WTC11 (cell line): ENCODE results near the gene SLC26A11. TPM values are rescaled to one million over a fixed set of nuclear protein-coding genes. Genes with fewer than 3 reads are reported as not detected.
A peak's percentile ranks its signal among the peaks of the same experiment; 100 is the strongest.

Experiments used
- CREM ChIP-seq: sonication (generic); formaldehyde crosslinking; IDR thresholded peaks from 2 replicates; pipeline ENCODE4 v1.8.1; 2022; ENCODE audit warnings: mild to moderate bottlenecking, missing genetic modification reagents, moderate library complexity
- CTCF ChIP-seq: fragments of 200-600 bp; IDR thresholded peaks from 2 replicates; pipeline ENCODE4 v1.8.0; 2022; ENCODE audit warnings: antibody characterized with exemption
- ELF4 ChIP-seq: sonication (generic); formaldehyde crosslinking; IDR thresholded peaks from 2 replicates; pipeline ENCODE4 v1.8.1; 2022; ENCODE audit warnings: low read depth, mild to moderate bottlenecking, moderate library complexity, missing genetic modification reagents
- EMX1 ChIP-seq: fragments of 250-450 bp; sonication (Bioruptor Pico); IDR thresholded peaks from 2 replicates; pipeline ENCODE4 v1.8.0; 2021; ENCODE audit warnings: mild to moderate bottlenecking
- ERG ChIP-seq: fragments of 250-450 bp; sonication (Bioruptor Pico); IDR thresholded peaks from 2 replicates; pipeline ENCODE4 v1.8.0; 2021; ENCODE audit warnings: mild to moderate bottlenecking
- ESRRA ChIP-seq: sonication (generic); formaldehyde crosslinking; IDR thresholded peaks from 2 replicates; pipeline ENCODE4 v1.8.1; 2022; ENCODE audit warnings: mild to moderate bottlenecking, missing genetic modification reagents, borderline replicate concordance
- FOXP1 ChIP-seq: sonication (generic); formaldehyde crosslinking; IDR thresholded peaks from 2 replicates; pipeline ENCODE4 v1.8.0; 2022; ENCODE audit warnings: missing genetic modification reagents, mild to moderate bottlenecking, moderate library complexity, borderline replicate concordance
- KAT7 ChIP-seq: sonication (generic); formaldehyde crosslinking; IDR thresholded peaks from 2 replicates; pipeline ENCODE4 v1.8.1; 2023; ENCODE audit warnings: missing genetic modification reagents, mild to moderate bottlenecking, borderline replicate concordance
- OVOL2 ChIP-seq: fragments of 250-450 bp; sonication (Bioruptor Pico); IDR thresholded peaks from 2 replicates; pipeline ENCODE4 v1.9.0; 2021; ENCODE audit warnings: mild to moderate bottlenecking, borderline replicate concordance
- PRDM15 ChIP-seq: sonication (generic); formaldehyde crosslinking; IDR thresholded peaks from 2 replicates; pipeline ENCODE4 v1.8.0; 2022; ENCODE audit warnings: missing genetic modification reagents
- PREB ChIP-seq: sonication (generic); formaldehyde crosslinking; IDR thresholded peaks from 2 replicates; pipeline ENCODE4 v1.8.1; 2022; ENCODE audit warnings: mild to moderate bottlenecking, missing genetic modification reagents, moderate library complexity, borderline replicate concordance
- RORB ChIP-seq: fragments of 250-450 bp; sonication (Bioruptor Pico); IDR thresholded peaks from 2 replicates; pipeline ENCODE4 v1.9.0; 2021; ENCODE audit warnings: mild to moderate bottlenecking
- SMAD4 ChIP-seq: sonication (generic); formaldehyde crosslinking; IDR thresholded peaks from 2 replicates; pipeline ENCODE4 v1.8.0; 2022; ENCODE audit warnings: mild to moderate bottlenecking, missing genetic modification reagents
- STAT6 ChIP-seq: sonication (generic); formaldehyde crosslinking; conservative IDR thresholded peaks from 2 replicates; pipeline ENCODE4 v1.8.1; 2023; ENCODE audit warnings: mild to moderate bottlenecking, low read depth, missing genetic modification reagents, moderate library complexity
- TEAD1 ChIP-seq: sonication (generic); formaldehyde crosslinking; IDR thresholded peaks from 2 replicates; pipeline ENCODE4 v1.8.0; 2022; ENCODE audit warnings: mild to moderate bottlenecking, missing genetic modification reagents
- ZBTB43 ChIP-seq: sonication (generic); formaldehyde crosslinking; IDR thresholded peaks from 2 replicates; pipeline ENCODE4 v1.8.1; 2023; ENCODE audit warnings: mild to moderate bottlenecking, missing genetic modification reagents
- ZMAT4 ChIP-seq: fragments of 250-450 bp; sonication (Bioruptor Pico); IDR thresholded peaks from 2 replicates; pipeline ENCODE4 v1.9.0; 2021; ENCODE audit warnings: mild to moderate bottlenecking
- ZNF317 ChIP-seq: sonication (generic); formaldehyde crosslinking; IDR thresholded peaks from 2 replicates; pipeline ENCODE4 v1.8.1; 2023; ENCODE audit warnings: low read depth, mild to moderate bottlenecking, moderate library complexity, missing genetic modification reagents, borderline replicate concordance
- ZNF416 ChIP-seq: fragments of 250-450 bp; sonication (Bioruptor Pico); IDR thresholded peaks from 2 replicates; pipeline ENCODE4 v1.9.0; 2021; ENCODE audit warnings: mild to moderate bottlenecking, inconsistent platforms
- total RNA-seq: library from RNA; stranded (reverse); gene quantifications from 3 replicates; pipeline ENCODE4 v1.2.3, GENCODE V29; 2021
- TF ChIP-seq, protein P1 (sequence below): sonication (generic); formaldehyde crosslinking; IDR thresholded peaks from 2 replicates; pipeline ENCODE4 v1.8.1; 2022; ENCODE audit warnings: low read depth, mild to moderate bottlenecking, moderate library complexity, missing genetic modification reagents, borderline replicate concordance
- TF ChIP-seq, protein P2 (sequence below): sonication (generic); formaldehyde crosslinking; IDR thresholded peaks from 2 replicates; pipeline ENCODE4 v1.8.1; 2022; ENCODE audit warnings: mild to moderate bottlenecking, moderate library complexity, missing genetic modification reagents

SLC26A11 gene
- total RNA-seq, 1 experiment from 2014 or later, result 26.4 TPM

GRCh38 chr17:80261159-80261894, 41.1 kb downstream of the SLC26A11 start (continued):
- 0 out of 2 replicates have a peak, but pooled peaks have one; percentile 29 for TF ChIP-seq ZBTB43 (CRISPR knock-in tag)
- no peak for TF ChIP-seq OVOL2 (CRISPR knock-in tag)
- 0 out of 2 replicates have a peak, but pooled peaks have one; percentile 4 for TF ChIP-seq ZNF317 (CRISPR knock-in tag)
- peak; percentile 86; the same call in 1 of the 2 replicates for TF ChIP-seq EMX1 (CRISPR knock-in tag)
- peak; percentile 69; the same call in 1 of the 2 replicates for TF ChIP-seq ESRRA (CRISPR knock-in tag)
- 0 out of 2 replicates have a peak, but pooled peaks have one; percentile 57 for TF ChIP-seq KAT7 (CRISPR knock-in tag)
- no peak for TF ChIP-seq STAT6 (CRISPR knock-in tag)
- peak; percentile 59 for TF ChIP-seq CREM (CRISPR knock-in tag)
- TF ChIP-seq ZNF416, result 0 out of 2 replicates have a peak, but pooled peaks have one; percentile 72
- TF ChIP-seq PREB, result peak; percentile 42; the same call in 1 of the 2 replicates
- TF ChIP-seq, protein P1, sequence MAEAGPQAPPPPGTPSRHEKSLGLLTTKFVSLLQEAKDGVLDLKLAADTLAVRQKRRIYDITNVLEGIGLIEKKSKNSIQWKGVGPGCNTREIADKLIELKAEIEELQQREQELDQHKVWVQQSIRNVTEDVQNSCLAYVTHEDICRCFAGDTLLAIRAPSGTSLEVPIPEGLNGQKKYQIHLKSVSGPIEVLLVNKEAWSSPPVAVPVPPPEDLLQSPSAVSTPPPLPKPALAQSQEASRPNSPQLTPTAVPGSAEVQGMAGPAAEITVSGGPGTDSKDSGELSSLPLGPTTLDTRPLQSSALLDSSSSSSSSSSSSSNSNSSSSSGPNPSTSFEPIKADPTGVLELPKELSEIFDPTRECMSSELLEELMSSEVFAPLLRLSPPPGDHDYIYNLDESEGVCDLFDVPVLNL (CRISPR knock-in tag), result no peak
- TF ChIP-seq ZMAT4 (CRISPR knock-in tag), result no peak
- no peak for TF ChIP-seq CTCF
- peak; percentile 75; the same call in 1 of the 2 replicates for TF ChIP-seq FOXP1
- TF ChIP-seq ELF4 (CRISPR knock-in tag), result no peak
- TF ChIP-seq ERG (CRISPR knock-in tag), result 0 out of 2 replicates have a peak, but pooled peaks have one; percentile 40
- no peak for TF ChIP-seq PRDM15 (CRISPR knock-in tag)
- 0 out of 2 replicates have a peak, but pooled peaks have one; percentile 52 for TF ChIP-seq TEAD1
- TF ChIP-seq, protein P2, sequence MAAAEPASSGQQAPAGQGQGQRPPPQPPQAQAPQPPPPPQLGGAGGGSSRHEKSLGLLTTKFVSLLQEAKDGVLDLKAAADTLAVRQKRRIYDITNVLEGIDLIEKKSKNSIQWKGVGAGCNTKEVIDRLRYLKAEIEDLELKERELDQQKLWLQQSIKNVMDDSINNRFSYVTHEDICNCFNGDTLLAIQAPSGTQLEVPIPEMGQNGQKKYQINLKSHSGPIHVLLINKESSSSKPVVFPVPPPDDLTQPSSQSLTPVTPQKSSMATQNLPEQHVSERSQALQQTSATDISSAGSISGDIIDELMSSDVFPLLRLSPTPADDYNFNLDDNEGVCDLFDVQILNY (CRISPR knock-in tag), result 0 out of 2 replicates have a peak, but pooled peaks have one; percentile 32
- TF ChIP-seq SMAD4 (CRISPR knock-in tag), result no peak
- TF ChIP-seq RORB (CRISPR knock-in tag), result no peak
